ENCODE results near the gene DDX52. TPM values are rescaled to one million over a fixed set of nuclear protein-coding genes. Genes with fewer than 3 reads are reported as not detected.
"Not testable (repeated sequence)": the region's sequence is repeated elsewhere in the genome, so short reads cannot be mapped to it uniquely, and the experiment has no call there.

The DDX52 gene, protein sequence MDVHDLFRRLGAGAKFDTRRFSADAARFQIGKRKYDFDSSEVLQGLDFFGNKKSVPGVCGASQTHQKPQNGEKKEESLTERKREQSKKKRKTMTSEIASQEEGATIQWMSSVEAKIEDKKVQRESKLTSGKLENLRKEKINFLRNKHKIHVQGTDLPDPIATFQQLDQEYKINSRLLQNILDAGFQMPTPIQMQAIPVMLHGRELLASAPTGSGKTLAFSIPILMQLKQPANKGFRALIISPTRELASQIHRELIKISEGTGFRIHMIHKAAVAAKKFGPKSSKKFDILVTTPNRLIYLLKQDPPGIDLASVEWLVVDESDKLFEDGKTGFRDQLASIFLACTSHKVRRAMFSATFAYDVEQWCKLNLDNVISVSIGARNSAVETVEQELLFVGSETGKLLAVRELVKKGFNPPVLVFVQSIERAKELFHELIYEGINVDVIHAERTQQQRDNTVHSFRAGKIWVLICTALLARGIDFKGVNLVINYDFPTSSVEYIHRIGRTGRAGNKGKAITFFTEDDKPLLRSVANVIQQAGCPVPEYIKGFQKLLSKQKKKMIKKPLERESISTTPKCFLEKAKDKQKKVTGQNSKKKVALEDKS
- polyA plus RNA-seq: 28.9 TPM
- long read RNA-seq, donor 1, full-length matches to known transcripts: 2 of 2 reads
- long read RNA-seq, donor 1, partial matches to known transcripts: 0 of 2 reads
- long read RNA-seq, donor 1, other reads (novel, unspliced or antisense): 0 of 2 reads
- long read RNA-seq, donor 2, full-length matches to known transcripts: 3 of 3 reads
- long read RNA-seq, donor 2, partial matches to known transcripts: 0 of 3 reads
- long read RNA-seq, donor 2, other reads (novel, unspliced or antisense): 0 of 3 reads
- long read RNA-seq, donor 3: 0 reads
- long read RNA-seq, donor 4: 0 reads
- long read RNA-seq, donor 5, full-length matches to known transcripts: 1 of 1 reads
- long read RNA-seq, donor 5, partial matches to known transcripts: 0 of 1 reads
- long read RNA-seq, donor 5, other reads (novel, unspliced or antisense): 0 of 1 reads
- long read RNA-seq, donor 6, full-length matches to known transcripts: 4 of 9 reads
- long read RNA-seq, donor 6, partial matches to known transcripts: 5 of 9 reads
- long read RNA-seq, donor 6, other reads (novel, unspliced or antisense): 0 of 9 reads
- long read RNA-seq, donor 7, full-length matches to known transcripts: 2 of 7 reads
- long read RNA-seq, donor 7, partial matches to known transcripts: 5 of 7 reads
- long read RNA-seq, donor 7, other reads (novel, unspliced or antisense): 0 of 7 reads
- long read RNA-seq, donor 8, full-length matches to known transcripts: 8 of 22 reads
- long read RNA-seq, donor 8, partial matches to known transcripts: 14 of 22 reads
- long read RNA-seq, donor 8, other reads (novel, unspliced or antisense): 0 of 22 reads
- long read RNA-seq, donor 9, full-length matches to known transcripts: 2 of 8 reads
- long read RNA-seq, donor 9, partial matches to known transcripts: 6 of 8 reads
- long read RNA-seq, donor 9, other reads (novel, unspliced or antisense): 0 of 8 reads
- long read RNA-seq, donor 10, full-length matches to known transcripts: 7 of 12 reads
- long read RNA-seq, donor 10, partial matches to known transcripts: 5 of 12 reads
- long read RNA-seq, donor 10, other reads (novel, unspliced or antisense): 0 of 12 reads
- long read RNA-seq, donor 11, full-length matches to known transcripts: 3 of 8 reads
- long read RNA-seq, donor 11, partial matches to known transcripts: 5 of 8 reads
- long read RNA-seq, donor 11, other reads (novel, unspliced or antisense): 0 of 8 reads

DNA sequence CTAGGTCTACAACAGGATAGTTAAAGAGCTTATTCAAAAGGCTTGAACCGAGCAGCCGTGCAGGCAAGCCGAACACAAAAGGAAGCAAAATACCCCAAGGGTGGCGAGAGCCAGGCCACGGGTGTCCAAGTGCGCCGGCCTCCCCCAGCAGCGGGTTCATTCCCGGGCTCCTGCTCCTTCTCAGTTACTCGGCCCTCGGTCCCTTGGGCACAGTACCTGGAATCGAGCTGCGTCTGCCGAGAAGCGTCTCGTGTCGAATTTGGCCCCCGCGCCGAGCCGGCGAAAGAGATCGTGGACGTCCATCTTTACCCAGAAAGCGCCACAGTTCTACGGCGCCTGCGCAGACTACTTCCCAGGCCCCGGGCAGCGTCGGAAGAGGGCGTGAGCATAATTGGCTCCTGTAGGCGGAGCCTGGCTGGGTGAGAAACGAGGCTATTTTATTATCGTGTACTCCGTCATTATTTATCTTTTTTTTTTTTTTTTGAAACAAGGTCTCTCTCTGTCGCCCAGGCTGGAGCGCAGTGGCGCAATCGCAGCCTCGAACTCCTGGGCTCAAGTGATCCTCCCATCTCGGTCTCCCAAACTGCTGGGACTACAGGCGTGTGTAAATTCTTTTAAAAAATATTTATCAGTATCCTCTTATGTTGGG, at the start of gene DDX52:
Gene DDX52, minus strand, starts transcription at position 329 of the 649 bp plus-strand sequence. Its CDS starts 26 bp downstream, at position 303.
- peaks cover 10% of the 10 kb centered on the region for H3K36me3 ChIP-seq (ENCODE audit: control insufficient read depth, insufficient read depth, low read length)
- H3K9me3 ChIP-seq (ENCODE audit: control insufficient read depth, low read depth, low read length): no peaks in the 10 kb centered on the region
- H3K27me3 ChIP-seq (ENCODE audit: control insufficient read depth, insufficient read depth, low read length): no peaks in the 10 kb centered on the region
- peak within 1 kb of the TSS; percentile 89 for H3K27ac ChIP-seq (ENCODE audit: low read length)
- peak within 1 kb of the TSS; percentile 73 for H3K4me3 ChIP-seq (ENCODE audit: low read length)
- peak; percentile 96 for DNase-seq
- H3K4me1 ChIP-seq (ENCODE audit: control insufficient read depth, insufficient read depth, low read length): peaks cover 7% of the 10 kb centered on the region
- WGBS (ENCODE audit: insufficient coverage, low lambda C conversion rate): no CpG with 5 or more reads among the region's 43 CpGs

- DNase-seq: no peak
- Histone ChIP-seq H3K4me3 (ENCODE audit: low read length) (no peak overlapping the region), H3K27me3 (ENCODE audit: control insufficient read depth, insufficient read depth, low read length) (no peaks in the 10 kb centered on the region), H3K4me1 (ENCODE audit: control insufficient read depth, insufficient read depth, low read length) (peaks cover 47% of the 10 kb centered on the region), H3K27ac (ENCODE audit: low read length) (no peak overlapping the region), H3K36me3 (ENCODE audit: control insufficient read depth, insufficient read depth, low read length) (peaks cover 21% of the 10 kb centered on the region), H3K9me3 (ENCODE audit: control insufficient read depth, low read depth, low read length) (peaks cover 3% of the 10 kb centered on the region)
- WGBS (ENCODE audit: insufficient coverage, low lambda C conversion rate): no CpG with 5 or more reads among the region's 6 CpGs
These were observed 48.6 kb upstream of the DDX52 start for GRCh38 chr17:37691807-37692206.

DNA sequence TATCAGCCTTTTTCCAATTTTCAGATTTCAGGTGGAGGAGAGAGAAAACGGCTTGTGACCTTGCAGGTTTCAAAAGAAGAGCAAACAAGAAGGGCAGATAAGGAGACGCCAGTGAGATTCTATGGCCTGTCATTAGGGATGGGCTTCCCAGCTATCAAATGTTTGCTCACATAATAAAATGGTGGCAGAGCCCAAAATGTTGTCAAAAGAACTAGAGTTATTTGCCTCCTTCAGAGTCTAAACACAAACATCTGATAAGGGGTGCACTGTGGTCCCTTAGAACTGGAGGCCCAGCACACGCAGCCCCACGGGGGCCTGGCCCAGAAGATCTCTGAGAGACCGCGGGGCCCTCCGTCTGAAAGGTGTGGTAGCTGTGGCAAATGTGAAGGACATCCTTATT, 46.1 kb upstream of the DDX52 start:
- no CpG with 5 or more reads among the region's 7 CpGs for WGBS (ENCODE audit: insufficient coverage, low lambda C conversion rate)
- H3K9me3 ChIP-seq (ENCODE audit: control insufficient read depth, low read depth, low read length): no peaks in the 10 kb centered on the region
- no peaks in the 10 kb centered on the region for H3K27me3 ChIP-seq (ENCODE audit: control insufficient read depth, insufficient read depth, low read length)
- peak overlapping the region; percentile 60 for H3K27ac ChIP-seq (ENCODE audit: low read length)
- H3K4me3 ChIP-seq (ENCODE audit: low read length): no peak overlapping the region
- peak; percentile 49 to 85 for DNase-seq
- peaks cover 33% of the 10 kb centered on the region for H3K4me1 ChIP-seq (ENCODE audit: control insufficient read depth, insufficient read depth, low read length)
- H3K36me3 ChIP-seq (ENCODE audit: control insufficient read depth, insufficient read depth, low read length): peaks cover 12% of the 10 kb centered on the region

GRCh38 chr17:37683454-37683984, 40.3 kb upstream of the DDX52 start:
- no peaks in the 10 kb centered on the region for H3K27me3 ChIP-seq (ENCODE audit: control insufficient read depth, insufficient read depth, low read length)

GRCh38 chr17:37682007-37682406, 38.8 kb upstream of the DDX52 start:
- H3K36me3 ChIP-seq (ENCODE audit: control insufficient read depth, insufficient read depth, low read length): peaks cover 9% of the 10 kb centered on the region
- no peaks in the 10 kb centered on the region for H3K27me3 ChIP-seq (ENCODE audit: control insufficient read depth, insufficient read depth, low read length)
- DNase-seq: no peak
- peaks cover 31% of the 10 kb centered on the region for H3K4me1 ChIP-seq (ENCODE audit: control insufficient read depth, insufficient read depth, low read length)
- H3K4me3 ChIP-seq (ENCODE audit: low read length): no peak overlapping the region
- no peak overlapping the region for H3K27ac ChIP-seq (ENCODE audit: low read length)
- H3K9me3 ChIP-seq (ENCODE audit: control insufficient read depth, low read depth, low read length): no peaks in the 10 kb centered on the region
- 100% methylated on average over 1 of the region's 3 CpGs for WGBS (ENCODE audit: insufficient coverage, low lambda C conversion rate)

More at GRCh38 chr17:37683454-37683984, 40.3 kb upstream of the DDX52 start:
- no peak overlapping the region for H3K4me3 ChIP-seq (ENCODE audit: low read length)
- H3K4me1 ChIP-seq (ENCODE audit: control insufficient read depth, insufficient read depth, low read length): peaks cover 23% of the 10 kb centered on the region
- 40% methylated on average over 1 of the region's 9 CpGs for WGBS (ENCODE audit: insufficient coverage, low lambda C conversion rate)
- H3K27ac ChIP-seq (ENCODE audit: low read length): peak overlapping the region; percentile 77
- peaks cover 12% of the 10 kb centered on the region for H3K36me3 ChIP-seq (ENCODE audit: control insufficient read depth, insufficient read depth, low read length)
- peak; percentile 58 to 78 for DNase-seq
- no peaks in the 10 kb centered on the region for H3K9me3 ChIP-seq (ENCODE audit: control insufficient read depth, low read depth, low read length)

DNA sequence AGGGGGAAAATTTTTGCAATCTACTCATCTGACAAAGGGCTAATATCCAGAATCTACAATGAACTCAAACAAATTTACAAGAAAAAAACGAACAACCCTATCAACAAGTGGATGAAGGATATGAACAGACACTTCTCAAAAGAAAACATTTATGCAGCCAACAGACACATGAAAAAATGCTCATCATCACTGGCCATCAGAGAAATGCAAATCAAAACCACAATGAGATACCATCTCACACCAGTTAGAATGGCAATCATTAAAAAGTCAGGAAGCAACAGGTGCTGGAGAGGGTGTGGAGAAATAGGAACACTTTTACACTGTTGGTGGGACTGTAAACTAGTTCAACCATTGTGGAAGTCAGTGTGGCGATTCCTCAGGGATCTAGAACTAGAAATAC, 36.7 kb upstream of the DDX52 start:
- not testable (repeated sequence) for H3K9me3 ChIP-seq (ENCODE audit: control insufficient read depth, low read depth, low read length); H3K4me3 ChIP-seq (ENCODE audit: low read length); H3K27me3 ChIP-seq (ENCODE audit: control insufficient read depth, insufficient read depth, low read length); DNase-seq; H3K27ac ChIP-seq (ENCODE audit: low read length); H3K36me3 ChIP-seq (ENCODE audit: control insufficient read depth, insufficient read depth, low read length)
- no CpG with 5 or more reads among the region's 2 CpGs for WGBS (ENCODE audit: insufficient coverage, low lambda C conversion rate)
- H3K4me1 ChIP-seq (ENCODE audit: control insufficient read depth, insufficient read depth, low read length): peaks cover 44% of the 10 kb centered on the region

- Histone ChIP-seq H3K4me1 (ENCODE audit: control insufficient read depth, insufficient read depth, low read length) (peaks cover 46% of the 10 kb centered on the region), H3K27ac (ENCODE audit: low read length) (peak overlapping the region; percentile 96)
- WGBS (ENCODE audit: insufficient coverage, low lambda C conversion rate): no CpG with 5 or more reads among the region's 1 CpG
These were observed 34.8 kb upstream of the DDX52 start for GRCh38 chr17:37678036-37678435.

DNA sequence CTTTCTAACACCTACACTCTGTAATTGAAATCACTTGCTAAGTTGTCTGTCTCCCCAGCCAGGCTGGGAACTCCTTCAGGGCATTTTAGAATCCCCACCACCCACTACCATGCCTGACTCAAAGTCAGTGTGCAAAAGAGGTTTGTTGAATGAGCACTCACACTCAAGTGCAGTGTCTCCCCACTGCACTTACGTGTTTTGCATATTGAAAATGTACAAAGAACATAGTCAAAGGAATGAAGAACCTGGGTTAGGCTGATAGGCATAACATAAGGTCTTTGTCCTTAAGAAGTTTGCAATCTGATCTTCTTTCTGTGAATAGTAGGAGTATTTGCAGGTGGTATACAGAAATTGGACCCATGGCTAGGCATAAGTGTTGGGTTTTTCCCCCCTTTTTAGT, 33.8 kb upstream of the DDX52 start:
- H3K9me3 ChIP-seq (ENCODE audit: control insufficient read depth, low read depth, low read length): no peaks in the 10 kb centered on the region
- peaks cover 53% of the 10 kb centered on the region for H3K4me1 ChIP-seq (ENCODE audit: control insufficient read depth, insufficient read depth, low read length)
- WGBS (ENCODE audit: insufficient coverage, low lambda C conversion rate): no CpG with 5 or more reads among the region's 1 CpG
- no peaks in the 10 kb centered on the region for H3K27me3 ChIP-seq (ENCODE audit: control insufficient read depth, insufficient read depth, low read length)
- peak overlapping the region; percentile 96 for H3K27ac ChIP-seq (ENCODE audit: low read length)
- H3K36me3 ChIP-seq (ENCODE audit: control insufficient read depth, insufficient read depth, low read length): no peaks in the 10 kb centered on the region
- peak in 1 of 2 donors; percentile 51 for DNase-seq
- no peak overlapping the region for H3K4me3 ChIP-seq (ENCODE audit: low read length)

More at GRCh38 chr17:37678036-37678435, 34.8 kb upstream of the DDX52 start:
- Histone ChIP-seq H3K36me3 (ENCODE audit: control insufficient read depth, insufficient read depth, low read length) (no peaks in the 10 kb centered on the region), H3K4me3 (ENCODE audit: low read length) (no peak overlapping the region), H3K27me3 (ENCODE audit: control insufficient read depth, insufficient read depth, low read length) (no peaks in the 10 kb centered on the region), H3K9me3 (ENCODE audit: control insufficient read depth, low read depth, low read length) (no peaks in the 10 kb centered on the region)
- no peak for DNase-seq

Data from large intestine (tissue), 12 donors.